Measurements from ENCODE around the gene WDR46.

DNA sequence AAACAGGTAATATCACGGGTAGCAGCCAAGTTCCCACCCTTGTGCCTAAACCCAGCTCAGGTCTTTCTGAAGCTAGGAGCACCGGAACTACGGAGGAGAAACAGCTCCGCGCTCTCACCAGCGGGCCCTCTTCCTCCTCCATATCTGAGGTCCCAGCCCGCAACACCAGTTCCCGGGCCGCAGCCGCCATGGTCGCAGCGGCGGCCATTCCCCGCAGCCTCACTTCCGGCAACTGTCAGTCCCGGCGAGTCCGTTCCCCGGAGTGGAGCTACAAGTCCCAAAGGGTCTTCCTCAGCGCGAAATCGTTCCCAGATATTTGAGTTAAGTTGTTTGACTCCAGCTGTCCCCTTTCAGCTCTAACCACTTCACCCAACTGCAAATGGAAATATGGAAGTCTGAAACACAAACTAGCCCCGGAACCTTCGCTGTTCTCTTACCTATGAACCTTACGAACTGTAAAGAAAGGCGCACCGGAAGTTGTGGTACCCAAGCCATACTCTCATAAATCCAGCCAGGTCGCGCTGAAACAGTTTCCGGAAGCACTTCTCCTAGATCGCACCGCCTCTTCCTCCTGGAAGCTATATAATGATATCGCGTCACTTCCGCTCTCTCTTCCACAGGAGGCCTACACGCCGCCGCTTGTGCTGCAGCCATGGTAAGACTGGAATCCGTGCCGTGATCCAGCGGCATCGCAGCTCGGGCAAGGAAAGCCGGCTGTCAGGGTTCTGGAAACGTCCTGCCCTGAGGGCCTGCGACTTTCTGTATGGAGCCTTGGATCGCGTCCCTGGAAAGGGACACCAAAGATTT, 17.4 kb downstream of the WDR46 start, which contains the start of the genes RPS18 and VPS52:
- TF ChIP-seq, protein P1, sequence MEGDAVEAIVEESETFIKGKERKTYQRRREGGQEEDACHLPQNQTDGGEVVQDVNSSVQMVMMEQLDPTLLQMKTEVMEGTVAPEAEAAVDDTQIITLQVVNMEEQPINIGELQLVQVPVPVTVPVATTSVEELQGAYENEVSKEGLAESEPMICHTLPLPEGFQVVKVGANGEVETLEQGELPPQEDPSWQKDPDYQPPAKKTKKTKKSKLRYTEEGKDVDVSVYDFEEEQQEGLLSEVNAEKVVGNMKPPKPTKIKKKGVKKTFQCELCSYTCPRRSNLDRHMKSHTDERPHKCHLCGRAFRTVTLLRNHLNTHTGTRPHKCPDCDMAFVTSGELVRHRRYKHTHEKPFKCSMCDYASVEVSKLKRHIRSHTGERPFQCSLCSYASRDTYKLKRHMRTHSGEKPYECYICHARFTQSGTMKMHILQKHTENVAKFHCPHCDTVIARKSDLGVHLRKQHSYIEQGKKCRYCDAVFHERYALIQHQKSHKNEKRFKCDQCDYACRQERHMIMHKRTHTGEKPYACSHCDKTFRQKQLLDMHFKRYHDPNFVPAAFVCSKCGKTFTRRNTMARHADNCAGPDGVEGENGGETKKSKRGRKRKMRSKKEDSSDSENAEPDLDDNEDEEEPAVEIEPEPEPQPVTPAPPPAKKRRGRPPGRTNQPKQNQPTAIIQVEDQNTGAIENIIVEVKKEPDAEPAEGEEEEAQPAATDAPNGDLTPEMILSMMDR (IDR thresholded peaks at IDR 0.05) = peak in 2 of 3 donors; percentile 10 to 17
- TF ChIP-seq POLR2A (IDR thresholded peaks at IDR 0.05) = peak; percentile 96

Data from ovary (tissue), 3 donors.